T follicular helper cell (primary cell): ENCODE data around the gene ZNF564.
"Not testable (repeated sequence)": the region's sequence is repeated elsewhere in the genome, so short reads cannot be mapped to it uniquely, and the experiment has no call there.

Experiments used
- DNase-seq: peaks from one replicate; pipeline ENCODE4 v3.0.0-alpha.2; 2020; ENCODE audit warnings: low read depth

The ZNF564 gene

DNA sequence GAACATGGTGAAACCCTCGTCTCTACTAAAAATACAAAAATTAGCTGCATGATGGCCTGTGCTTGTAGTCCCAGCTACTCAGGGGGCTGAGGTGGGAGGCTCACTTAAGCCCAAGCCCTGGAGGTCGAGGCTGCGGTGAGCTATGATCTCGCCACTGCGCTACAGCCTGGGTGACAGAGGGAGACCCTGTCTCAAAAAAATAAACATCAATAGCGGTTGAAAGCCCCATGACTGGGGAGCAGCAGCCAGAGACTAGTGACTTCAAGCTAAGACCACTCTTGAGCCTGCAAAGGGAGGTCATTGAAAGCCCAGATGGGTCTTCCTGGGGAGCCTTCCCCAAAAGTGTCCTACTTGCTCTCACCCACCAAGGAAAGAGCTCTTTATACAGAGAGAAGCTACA is 54.8 kb downstream of the ZNF564 start:
- no peak for DNase-seq

DNA sequence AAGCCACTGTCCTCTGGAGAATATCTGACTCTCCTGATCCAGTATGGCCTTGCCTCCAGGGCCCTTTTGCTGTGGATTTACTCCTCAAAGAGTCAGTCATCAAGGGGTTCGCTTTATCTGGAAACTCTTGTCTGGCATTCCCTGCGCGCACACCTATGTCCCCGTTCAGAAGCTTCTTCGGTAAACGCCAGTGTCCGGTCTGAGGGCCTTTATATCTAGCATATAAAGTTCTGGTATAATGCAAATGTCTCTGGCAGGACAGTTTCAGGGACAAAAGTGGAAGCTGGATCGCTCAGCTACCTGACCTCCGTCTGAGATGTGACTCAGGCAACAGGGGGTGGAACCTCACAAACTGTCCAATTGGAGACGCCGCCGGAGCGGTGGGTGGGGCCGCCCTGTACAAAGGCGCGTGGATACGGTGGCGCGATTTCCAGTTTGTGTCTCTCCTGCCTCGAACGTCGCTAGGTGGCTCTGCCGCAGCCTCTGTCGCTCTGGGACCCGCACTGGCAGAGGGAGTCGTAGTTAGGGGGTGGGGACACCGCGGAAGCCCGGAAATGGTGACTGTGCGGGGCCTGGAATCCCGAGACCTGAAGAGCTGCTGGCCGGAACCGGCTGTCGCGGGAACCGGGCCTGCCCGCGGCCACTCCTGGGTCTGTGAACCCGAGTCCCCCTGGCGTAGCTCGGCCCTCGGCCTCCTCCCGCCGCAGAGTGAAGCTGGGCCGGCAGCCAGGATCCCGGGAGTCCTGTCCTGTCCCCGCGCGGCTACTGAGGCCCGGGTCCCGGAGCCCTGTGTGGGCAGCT is 56.1 kb downstream of the ZNF564 start:
- DNase-seq: peak; percentile 91

DNA sequence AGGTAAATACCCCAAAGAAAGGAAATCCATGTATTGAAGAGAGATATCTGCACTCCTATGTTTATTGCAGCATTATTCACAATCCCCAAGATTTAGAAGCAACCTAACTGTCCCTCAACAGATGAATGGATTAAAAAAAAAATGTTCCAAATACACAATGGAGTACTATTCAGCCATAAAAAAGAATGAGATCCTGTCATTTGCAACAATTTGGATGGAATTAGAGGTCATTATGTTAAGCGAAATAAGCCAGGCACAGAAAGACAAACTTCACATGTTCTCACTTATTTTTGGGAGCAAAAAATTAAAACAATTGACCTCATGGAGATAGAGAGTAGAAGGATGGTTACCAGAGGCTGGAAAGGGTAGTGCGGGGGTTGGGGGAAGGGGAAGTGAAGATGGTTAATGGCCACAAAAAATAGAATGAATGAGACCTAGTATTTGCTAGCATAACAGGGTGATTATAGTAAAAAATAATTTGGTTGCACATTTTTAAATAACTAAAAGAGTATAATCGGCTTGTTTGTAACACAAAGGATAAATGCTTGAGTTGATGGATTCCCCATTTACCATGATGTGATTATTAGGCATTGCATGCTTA is 56.9 kb downstream of the ZNF564 start:
- DNase-seq: no peak

DNA sequence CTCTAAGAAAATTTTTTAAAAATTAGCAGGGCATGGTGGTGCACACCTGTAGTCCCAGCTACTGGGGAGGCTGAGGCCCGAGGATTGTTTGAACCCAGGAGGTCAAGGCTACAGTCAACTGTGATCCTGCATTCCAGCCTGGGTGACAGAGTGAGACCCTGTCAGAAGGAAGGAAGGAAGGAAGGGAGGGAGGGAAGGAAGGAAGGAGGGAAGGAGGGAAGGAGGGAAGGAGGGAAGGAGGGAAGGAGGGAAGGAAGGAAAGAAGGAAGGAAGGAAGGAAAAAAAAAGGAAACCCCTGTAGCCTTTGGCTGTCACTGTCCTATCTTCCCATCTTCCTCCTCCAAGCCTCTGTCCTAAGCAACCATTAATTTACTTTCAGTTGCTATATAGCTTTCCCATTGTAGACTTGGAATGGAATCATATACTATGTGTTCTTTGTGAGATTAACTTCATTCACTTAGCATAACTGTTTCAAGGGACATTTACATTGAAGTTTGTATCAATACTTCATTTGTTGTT is 65.0 kb downstream of the ZNF564 start:
- not testable (repeated sequence) for DNase-seq

DNA sequence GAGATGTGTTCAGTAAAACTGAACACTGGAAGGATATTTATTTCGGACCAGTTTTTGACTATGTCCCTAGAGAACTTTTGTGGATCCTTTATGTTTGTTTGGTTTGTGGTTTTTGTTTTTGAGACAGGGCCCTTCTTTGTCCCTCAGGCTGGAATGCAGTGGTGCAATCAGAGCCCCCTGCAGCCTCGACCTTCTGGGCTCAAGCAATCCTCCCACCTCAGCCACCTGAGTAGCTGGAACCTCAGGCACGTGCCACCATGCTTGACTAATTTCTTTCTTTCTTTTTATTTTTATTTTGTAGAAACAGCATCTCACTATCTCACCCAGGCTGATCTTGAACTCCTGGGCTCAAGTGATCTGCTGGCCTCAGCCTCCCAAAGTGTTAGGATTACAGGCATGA is 65.7 kb downstream of the ZNF564 start:
- DNase-seq: no peak

DNA sequence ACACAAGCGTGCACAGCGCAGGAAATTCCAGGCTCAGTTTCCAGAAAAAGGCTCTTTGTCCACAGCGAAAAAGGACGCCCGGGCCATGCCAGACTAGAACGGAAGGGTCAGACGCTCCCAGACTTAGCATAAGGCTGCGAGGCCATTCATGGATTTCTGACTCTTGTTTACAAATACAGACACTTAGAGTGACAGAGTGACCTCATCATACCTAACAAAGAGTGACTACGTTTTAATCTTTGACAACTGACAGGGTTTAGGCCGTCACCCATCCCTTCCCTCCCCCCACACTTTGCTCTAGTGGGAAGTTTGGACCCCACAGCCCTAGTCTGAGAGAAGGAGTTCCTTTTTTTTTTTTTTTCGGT is 66.2 kb downstream of the ZNF564 start:
- no peak for DNase-seq

DNA sequence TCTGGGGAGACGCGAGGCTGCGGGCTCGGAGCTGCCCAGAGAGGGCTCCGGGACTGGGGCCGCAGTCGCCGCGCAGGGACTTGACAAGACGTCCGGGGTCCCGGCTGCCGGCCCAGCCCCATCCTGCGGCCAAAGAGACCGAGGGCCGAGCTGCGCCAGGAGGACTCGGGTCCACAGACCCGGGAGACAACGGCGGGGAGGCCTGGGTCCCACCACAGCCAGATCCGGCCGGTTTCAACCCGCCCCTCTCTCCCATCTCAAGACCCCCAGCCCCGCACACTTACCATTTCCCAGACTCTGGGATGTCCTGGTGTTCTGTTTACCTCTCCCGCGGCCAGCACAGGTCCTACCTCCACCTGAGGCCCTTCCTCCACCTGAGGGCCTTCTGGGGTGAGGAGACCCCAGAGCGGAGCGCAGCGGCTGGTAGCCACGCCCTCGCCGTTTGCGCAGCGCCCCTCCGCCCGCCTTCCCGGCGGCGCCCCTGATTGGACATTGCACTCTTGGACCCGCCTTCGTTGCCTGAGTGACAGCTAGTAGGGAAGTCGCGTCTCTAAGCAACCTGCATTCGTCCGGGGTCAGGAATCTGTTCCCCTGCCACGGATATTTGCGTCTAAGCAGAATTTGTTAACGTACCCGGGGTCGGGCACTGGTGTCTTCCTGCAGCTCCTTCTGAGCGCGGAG is 66.8 kb downstream of the ZNF564 start, which contains the start of gene ZNF709:
ZNF709 (minus strand) TSS at position 446 of the 681 bp plus-strand sequence; CDS start at position 287, 159 bp downstream.
- DNase-seq: peak; percentile 84

DNA sequence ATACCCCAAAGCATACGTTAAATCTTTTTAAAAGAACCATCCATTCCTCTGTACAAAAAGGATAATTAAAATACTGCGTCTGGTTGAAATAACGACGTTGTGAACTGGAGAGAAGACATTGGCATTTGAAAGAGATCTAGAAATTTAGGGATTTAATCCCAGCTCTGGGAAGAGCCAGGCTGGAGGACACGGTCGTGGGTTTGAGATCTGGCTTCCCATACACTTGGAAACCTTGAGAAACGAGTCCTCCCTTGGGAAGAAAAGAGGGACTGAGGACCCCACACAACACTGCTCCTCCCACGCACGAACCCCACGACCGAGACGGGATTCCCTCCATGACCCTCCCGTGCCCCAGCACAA is 67.3 kb downstream of the ZNF564 start:
- no peak for DNase-seq

DNA sequence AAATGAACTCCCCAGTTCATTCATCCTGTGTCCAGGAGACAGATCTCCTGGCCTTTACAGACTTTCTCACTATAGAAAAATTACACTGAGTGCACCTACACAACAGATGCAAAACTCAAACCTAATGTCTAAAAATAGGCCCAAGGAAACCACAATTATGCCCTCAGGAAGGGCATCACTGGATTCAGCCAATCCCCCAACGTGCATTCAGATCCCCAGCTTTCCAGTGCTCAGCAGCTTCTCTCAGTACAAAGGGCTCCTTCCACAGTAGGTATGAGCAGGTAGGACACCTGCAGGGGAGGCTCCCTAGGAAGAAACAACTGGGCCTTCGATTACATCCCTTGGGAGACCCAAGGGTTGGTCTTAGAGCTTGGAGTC is 68.8 kb downstream of the ZNF564 start:
- DNase-seq: no peak

DNA sequence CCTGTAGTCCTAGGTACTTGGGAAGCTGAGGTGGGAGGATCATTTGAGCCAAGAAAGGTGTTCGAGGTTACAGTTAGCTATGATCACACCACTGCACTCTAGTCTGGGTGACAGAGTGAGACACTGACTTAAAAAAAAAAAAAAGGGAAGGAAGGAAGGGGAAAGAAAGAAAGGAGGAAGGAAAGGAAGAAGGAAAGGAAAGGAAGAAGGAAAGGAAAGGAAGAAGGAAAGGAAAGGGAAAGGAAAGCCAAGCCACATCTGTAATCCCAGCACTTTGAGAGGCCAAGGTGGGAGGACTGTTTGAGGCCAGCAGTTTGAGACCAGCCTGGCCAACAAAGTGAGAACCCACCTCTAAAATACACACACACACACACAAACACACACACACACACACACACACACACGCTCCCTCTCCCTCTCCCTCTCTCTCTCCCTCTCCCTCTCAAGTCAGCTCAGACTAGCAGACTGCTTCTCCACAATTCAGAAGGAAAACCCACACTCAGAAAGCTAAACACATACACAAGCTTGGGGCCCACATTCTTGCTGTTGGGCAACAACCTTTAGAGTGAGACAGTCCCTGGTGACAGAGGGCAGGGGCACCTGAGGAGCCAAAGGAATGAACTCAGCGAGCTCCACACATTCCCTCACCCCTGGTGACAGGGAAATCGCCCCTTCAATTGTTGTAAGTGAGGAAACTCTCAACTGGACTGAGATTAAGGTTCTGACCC is 69.3 kb downstream of the ZNF564 start:
- no peak for DNase-seq

DNA sequence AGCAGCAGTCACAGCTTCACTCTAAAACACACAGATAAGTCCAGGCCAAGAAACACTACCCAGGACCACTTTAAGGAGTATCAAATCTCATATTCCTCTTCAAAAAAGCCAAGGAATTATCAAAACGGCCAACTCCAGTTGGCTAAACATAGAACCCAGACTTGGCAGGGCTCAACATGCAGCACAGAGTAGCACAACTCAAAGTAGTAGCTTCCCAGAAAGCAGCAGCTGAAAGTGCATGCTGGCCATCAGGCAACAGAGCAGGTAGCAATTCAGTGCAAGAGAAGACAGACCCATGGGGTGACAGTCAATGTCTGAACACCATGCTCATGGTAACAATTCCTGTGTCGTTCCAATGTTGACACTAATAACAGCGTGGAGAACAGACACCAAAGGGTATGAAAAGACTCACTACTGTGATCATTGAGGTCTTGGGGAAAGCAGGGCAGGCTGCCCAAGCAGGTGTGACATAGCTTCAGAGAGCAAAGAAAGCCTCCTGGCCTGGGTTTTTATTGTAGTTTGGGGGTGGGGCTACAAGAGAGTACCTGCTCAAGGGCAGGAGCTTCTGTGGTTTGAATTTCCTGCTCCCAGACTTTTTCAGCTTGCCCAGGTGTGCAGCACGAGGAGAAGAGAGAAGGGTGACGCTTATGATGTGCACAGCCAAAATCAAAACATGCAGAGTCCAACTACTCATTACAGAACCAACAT is 72.9 kb downstream of the ZNF564 start:
- DNase-seq: no peak
